GM12801 (cell line): ENCODE results near the gene PIGK.

Source experiments
- TF ChIP-seq, protein P1 (sequence below): IDR thresholded peaks from one replicate; pipeline ENCODE4 v1.5.1; 2011; ENCODE audit warnings: control low read depth; ENCODE audit not compliant: insufficient read length; ENCODE audit errors: extremely low read depth

Gene PIGK

DNA sequence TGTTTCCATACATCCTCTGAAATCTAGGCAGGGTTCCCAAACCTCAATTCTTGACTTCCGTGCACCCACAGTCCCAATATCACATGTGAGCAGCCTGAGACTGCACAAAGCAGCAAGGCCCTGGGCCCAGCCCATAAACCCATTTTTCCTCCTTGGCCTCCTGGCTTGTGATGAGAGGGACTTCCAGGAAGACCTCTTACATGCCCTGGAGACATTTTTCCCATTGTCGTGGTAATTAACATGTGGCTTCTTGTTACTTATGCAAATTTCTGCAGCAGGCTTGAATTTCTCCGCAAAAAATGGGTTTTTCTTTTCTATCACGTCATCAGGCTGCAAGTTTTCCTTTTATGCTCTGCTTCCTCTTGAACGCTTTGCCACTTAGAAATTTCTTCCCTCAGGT, 3.3 kb upstream of the PIGK start:
- TF ChIP-seq, protein P1, sequence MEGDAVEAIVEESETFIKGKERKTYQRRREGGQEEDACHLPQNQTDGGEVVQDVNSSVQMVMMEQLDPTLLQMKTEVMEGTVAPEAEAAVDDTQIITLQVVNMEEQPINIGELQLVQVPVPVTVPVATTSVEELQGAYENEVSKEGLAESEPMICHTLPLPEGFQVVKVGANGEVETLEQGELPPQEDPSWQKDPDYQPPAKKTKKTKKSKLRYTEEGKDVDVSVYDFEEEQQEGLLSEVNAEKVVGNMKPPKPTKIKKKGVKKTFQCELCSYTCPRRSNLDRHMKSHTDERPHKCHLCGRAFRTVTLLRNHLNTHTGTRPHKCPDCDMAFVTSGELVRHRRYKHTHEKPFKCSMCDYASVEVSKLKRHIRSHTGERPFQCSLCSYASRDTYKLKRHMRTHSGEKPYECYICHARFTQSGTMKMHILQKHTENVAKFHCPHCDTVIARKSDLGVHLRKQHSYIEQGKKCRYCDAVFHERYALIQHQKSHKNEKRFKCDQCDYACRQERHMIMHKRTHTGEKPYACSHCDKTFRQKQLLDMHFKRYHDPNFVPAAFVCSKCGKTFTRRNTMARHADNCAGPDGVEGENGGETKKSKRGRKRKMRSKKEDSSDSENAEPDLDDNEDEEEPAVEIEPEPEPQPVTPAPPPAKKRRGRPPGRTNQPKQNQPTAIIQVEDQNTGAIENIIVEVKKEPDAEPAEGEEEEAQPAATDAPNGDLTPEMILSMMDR, result no peak

DNA sequence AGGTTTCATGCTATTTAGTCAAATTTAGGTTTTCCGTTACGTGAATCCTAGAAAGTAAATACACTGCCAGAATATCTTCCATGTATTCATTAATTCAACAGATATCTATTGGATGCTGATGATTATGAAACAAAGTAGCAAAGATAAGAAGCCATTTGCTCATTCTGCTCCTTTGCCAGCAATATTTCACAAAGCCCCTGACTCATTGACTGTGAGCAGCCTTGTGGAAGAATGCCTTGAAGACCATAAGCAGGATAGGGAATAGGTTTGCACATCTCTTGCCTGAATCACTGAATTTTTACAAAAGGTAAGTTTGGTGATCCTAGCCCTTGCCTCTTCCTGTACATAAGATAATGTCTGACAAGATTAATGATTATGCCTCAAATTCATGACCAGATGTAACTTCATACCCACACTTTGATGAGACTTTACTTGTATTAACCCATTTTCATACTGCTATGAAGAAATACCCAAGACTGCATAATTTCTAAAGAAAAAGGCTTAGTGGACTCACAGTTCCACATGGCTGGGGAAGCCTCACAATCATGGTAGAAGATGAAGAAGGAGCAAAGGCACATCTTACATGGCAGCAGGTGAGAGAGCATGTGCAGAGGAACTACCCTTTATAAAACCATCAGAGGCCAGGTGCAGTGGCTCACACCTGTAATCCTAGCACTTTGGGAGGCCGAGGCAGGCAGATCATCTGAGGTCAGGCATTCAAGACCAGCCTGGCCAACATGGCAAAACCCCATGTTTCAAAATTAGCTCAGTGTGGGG, 1.6 kb upstream of the PIGK start:
- TF ChIP-seq, protein P1, result no peak

DNA sequence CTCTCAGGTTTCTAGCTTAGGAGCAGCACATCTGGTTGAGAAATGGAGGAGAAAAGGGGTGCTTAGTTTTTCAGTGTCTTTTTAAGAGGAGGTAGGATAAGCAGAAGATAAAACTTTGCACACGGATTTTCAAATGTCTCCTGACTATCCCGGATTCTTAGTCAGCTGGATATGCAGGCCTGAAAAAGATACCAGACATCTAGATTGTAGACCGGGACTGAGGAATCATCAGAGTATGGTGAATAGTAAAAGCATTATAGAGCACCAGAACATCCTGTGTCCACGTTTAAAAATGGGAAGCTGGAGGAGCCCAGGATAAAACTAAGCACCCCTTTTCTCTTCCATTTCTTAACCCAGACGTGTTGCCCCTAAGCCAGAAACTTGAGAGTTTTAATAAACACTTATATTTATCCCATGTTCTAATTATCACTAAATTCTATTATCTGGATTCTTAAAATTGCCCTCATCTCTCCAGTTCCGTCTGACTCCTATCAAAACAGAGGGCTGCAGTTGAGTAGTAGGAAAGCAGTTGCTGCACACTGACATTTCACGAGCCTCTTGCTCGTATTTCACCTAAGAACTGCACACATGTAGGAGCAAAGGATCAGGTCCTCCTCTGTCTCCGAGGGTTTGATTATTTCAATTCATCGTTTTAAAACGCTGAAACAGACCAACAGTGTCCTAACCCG, 609 bp downstream of the PIGK start:
- TF ChIP-seq, protein P1, result no peak

DNA sequence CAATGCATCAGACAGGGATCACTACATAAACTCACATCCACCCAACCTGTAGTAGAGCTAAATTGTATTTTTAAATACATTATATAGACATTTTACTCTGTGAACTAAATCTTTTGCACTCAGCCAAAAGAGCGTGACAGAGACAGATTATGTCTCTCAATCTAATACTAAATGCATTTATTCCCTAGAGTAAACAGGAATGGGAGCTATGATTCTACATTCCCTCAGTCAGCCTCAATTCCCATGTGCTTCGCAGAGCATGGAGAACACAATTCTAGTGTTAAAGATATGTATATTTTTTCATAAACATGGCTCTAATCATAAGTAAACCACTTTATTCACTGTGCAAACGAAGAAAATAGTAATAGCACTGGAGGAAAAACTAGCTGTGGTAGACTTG, 16.5 kb downstream of the PIGK start:
- TF ChIP-seq, protein P1, result no peak

DNA sequence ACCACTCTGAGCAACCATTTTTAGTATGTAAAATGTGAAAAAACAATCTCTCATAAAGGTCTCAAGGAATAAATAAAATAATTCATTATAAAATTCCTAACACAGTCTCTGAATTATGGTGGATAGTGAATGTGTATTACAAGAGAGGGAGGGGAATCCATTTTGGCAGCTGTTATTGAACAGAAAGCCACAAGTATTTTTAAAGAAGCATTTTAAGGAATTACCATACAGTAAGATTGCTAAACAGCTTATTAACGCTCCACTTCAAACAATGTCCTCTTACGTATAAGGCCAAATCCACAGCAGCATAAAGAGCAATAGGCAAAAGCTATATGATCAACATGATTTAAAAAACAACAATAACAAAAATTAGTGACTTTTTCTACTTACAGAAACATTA, 18.4 kb downstream of the PIGK start:
- TF ChIP-seq, protein P1, result no peak

DNA sequence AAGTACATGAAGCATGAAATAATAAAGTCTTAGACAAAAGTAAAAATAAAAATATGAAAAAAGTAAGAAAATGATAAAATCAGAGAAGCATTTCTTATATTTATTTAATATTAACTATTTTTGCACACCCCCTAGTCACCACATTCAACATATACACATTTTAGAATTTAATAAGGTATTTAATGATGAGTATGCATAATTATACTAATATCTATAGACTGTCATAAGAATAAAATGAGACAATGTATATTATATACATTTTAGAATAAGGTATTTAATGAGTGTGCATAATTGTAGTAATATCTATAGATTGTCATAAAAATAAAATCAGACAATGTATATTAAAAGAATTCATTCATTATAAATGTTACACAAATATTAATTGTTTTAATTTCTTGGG, 18.9 kb downstream of the PIGK start:
- TF ChIP-seq, protein P1, result no peak

DNA sequence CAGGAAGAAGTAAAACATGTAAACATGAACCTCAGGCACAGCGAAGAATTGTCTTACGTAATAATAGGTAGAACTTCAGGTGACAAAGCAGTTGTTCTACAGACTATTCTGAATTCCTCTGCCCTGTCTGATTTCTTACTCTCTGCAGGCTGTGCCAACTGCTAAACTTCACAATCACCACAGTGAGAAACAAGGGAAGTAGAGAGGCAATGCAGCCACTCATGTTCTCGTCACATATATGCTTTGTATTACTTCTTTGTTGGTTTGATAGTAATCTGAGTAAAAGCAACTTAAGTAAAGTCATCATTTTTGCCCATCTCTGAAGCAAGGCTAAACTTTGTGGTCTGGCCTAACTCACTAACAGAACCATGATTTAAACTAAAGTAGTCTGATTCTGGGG, 21.9 kb downstream of the PIGK start:
- TF ChIP-seq, protein P1, result no peak
